Duodenal mucosa (tissue), 2 donors: ENCODE results near the gene PPARA.

Experiments
- H3K27ac ChIP-seq: one replicate; pipeline ENCODE4 v1.7.0; 2013; ENCODE audit warnings: low read depth, low read length
- H3K27me3 ChIP-seq, 2 donors: one replicate each; pipeline ENCODE4 v1.7.0; 2013; ENCODE audit warnings: low read length in 2 of 2, control low read depth in 1 of 2; ENCODE audit not compliant: insufficient read depth in 2 of 2, control insufficient read depth in 1 of 2
- H3K36me3 ChIP-seq, 2 donors: one replicate each; pipeline ENCODE4 v1.7.0; 2013; ENCODE audit warnings: low read length in 2 of 2, control low read depth in 1 of 2; ENCODE audit not compliant: insufficient read depth in 2 of 2, control insufficient read depth in 1 of 2
- H3K4me1 ChIP-seq, 2 donors: one replicate each; pipeline ENCODE4 v1.7.0; 2013; ENCODE audit warnings: low read length in 2 of 2, control low read depth in 1 of 2; ENCODE audit not compliant: insufficient read depth in 2 of 2, control insufficient read depth in 1 of 2
- H3K4me3 ChIP-seq, 2 donors: one replicate each; pipeline ENCODE4 v1.7.0; 2013; ENCODE audit warnings: low read length in 2 of 2, low read depth in 1 of 2
- H3K9ac ChIP-seq, 2 donors: one replicate each; pipeline ENCODE4 v1.7.0; 2013; ENCODE audit warnings: low read length in 2 of 2, low read depth in 1 of 2
- H3K9me3 ChIP-seq, 2 donors: one replicate each; pipeline ENCODE4 v1.7.0; 2013; ENCODE audit warnings: low read length in 2 of 2, control low read depth in 1 of 2; ENCODE audit not compliant: control insufficient read depth in 1 of 2

The PPARA gene

GRCh38 chr22:46121079-46121478 is 29.2 kb upstream of the PPARA start:
- no peak overlapping the region for H3K9ac ChIP-seq
- no peak overlapping the region for H3K27ac ChIP-seq
- H3K4me3 ChIP-seq = no peak overlapping the region
- no peaks in the 10 kb centered on the region for H3K9me3 ChIP-seq
- no peaks in the 10 kb centered on the region for H3K27me3 ChIP-seq
- H3K36me3 ChIP-seq = no peaks in the 10 kb centered on the region
- H3K4me1 ChIP-seq = peaks cover 13 to 25% of the 10 kb centered on the region in 2 donors

GRCh38 chr22:46121523-46122287 is 28.6 kb upstream of the PPARA start:
- Histone ChIP-seq H3K4me3 (no peak overlapping the region), H3K36me3 (no peaks in the 10 kb centered on the region), H3K9ac (no peak overlapping the region), H3K27ac (no peak overlapping the region), H3K9me3 (no peaks in the 10 kb centered on the region), H3K27me3 (no peaks in the 10 kb centered on the region), H3K4me1 (peaks cover 13 to 22% of the 10 kb centered on the region in 2 donors)

- Histone ChIP-seq H3K4me3 (no peak overlapping the region), H3K9ac (no peak overlapping the region), H3K36me3 (no peaks in the 10 kb centered on the region), H3K27ac (no peak overlapping the region), H3K27me3 (no peaks in the 10 kb centered on the region), H3K9me3 (no peaks in the 10 kb centered on the region), H3K4me1 (peaks cover 11 to 18% of the 10 kb centered on the region in 2 donors)
These were observed 27.8 kb upstream of the PPARA start for GRCh38 chr22:46122511-46122971.

GRCh38 chr22:46122980-46123693 is 27.2 kb upstream of the PPARA start:
- no peak overlapping the region for H3K9ac ChIP-seq
- no peaks in the 10 kb centered on the region for H3K27me3 ChIP-seq
- H3K27ac ChIP-seq = no peak overlapping the region

GRCh38 chr22:46123694-46124382 is 26.5 kb upstream of the PPARA start:
- no peaks in the 10 kb centered on the region for H3K36me3 ChIP-seq
- peaks cover 11 to 18% of the 10 kb centered on the region in 2 donors for H3K4me1 ChIP-seq
- no peak overlapping the region for H3K27ac ChIP-seq
- no peaks in the 10 kb centered on the region for H3K27me3 ChIP-seq
- H3K4me3 ChIP-seq = no peak overlapping the region
- H3K9me3 ChIP-seq = no peaks in the 10 kb centered on the region
- H3K9ac ChIP-seq = no peak overlapping the region

More at GRCh38 chr22:46122980-46123693, 27.2 kb upstream of the PPARA start:
- peaks cover 11 to 18% of the 10 kb centered on the region in 2 donors for H3K4me1 ChIP-seq
- no peaks in the 10 kb centered on the region for H3K9me3 ChIP-seq
- no peak overlapping the region for H3K4me3 ChIP-seq
- no peaks in the 10 kb centered on the region for H3K36me3 ChIP-seq

GRCh38 chr22:46124383-46125144 is 25.8 kb upstream of the PPARA start:
- Histone ChIP-seq H3K9ac (no peak overlapping the region), H3K36me3 (no peaks in the 10 kb centered on the region), H3K27me3 (no peaks in the 10 kb centered on the region), H3K4me3 (no peak overlapping the region), H3K9me3 (no peaks in the 10 kb centered on the region), H3K4me1 (peaks cover 12 to 21% of the 10 kb centered on the region in 2 donors), H3K27ac (no peak overlapping the region)

GRCh38 chr22:46125311-46125710 is 25.0 kb upstream of the PPARA start:
- Histone ChIP-seq H3K27ac (no peak overlapping the region), H3K4me1 (peaks cover 15 to 26% of the 10 kb centered on the region in 2 donors), H3K27me3 (no peaks in the 10 kb centered on the region), H3K4me3 (no peak overlapping the region), H3K36me3 (no peaks in the 10 kb centered on the region), H3K9me3 (no peaks in the 10 kb centered on the region), H3K9ac (peak overlapping the region in 1 of 2 donors; percentile 54)

GRCh38 chr22:46125816-46126765 is 24.2 kb upstream of the PPARA start:
- Histone ChIP-seq H3K9me3 (no peaks in the 10 kb centered on the region), H3K36me3 (no peaks in the 10 kb centered on the region), H3K27me3 (no peaks in the 10 kb centered on the region), H3K27ac (peak overlapping the region; percentile 73), H3K4me3 (no peak overlapping the region), H3K4me1 (peaks cover 15 to 24% of the 10 kb centered on the region in 2 donors), H3K9ac (peak overlapping the region; percentile 54 to 57)

GRCh38 chr22:46126853-46127385 is 23.4 kb upstream of the PPARA start:
- Histone ChIP-seq H3K9ac (no peak overlapping the region), H3K36me3 (no peaks in the 10 kb centered on the region), H3K27ac (no peak overlapping the region), H3K9me3 (no peaks in the 10 kb centered on the region), H3K4me1 (peaks cover 15 to 24% of the 10 kb centered on the region in 2 donors), H3K4me3 (no peak overlapping the region), H3K27me3 (no peaks in the 10 kb centered on the region)
